Tibial artery (tissue), 4 donors: ENCODE data around the gene SNAP23.
A peak's percentile ranks its signal among the peaks of the same experiment; 100 is the strongest.
"Not testable (repeated sequence)": the region's sequence is repeated elsewhere in the genome, so short reads cannot be mapped to it uniquely, and the experiment has no call there.

Experiments
- DNase-seq, 2 donors: peaks; one replicate each; pipeline ENCODE4 v3.0.0-alpha.2; 2019
- H3K27ac ChIP-seq, 2 donors: fragments of 200-600 bp; sonication (generic) in 1 of 2; 1 replicate in 1 of 2; 2 replicates in 1 of 2; pipeline ENCODE4 v1.5.1; 2018 to 2019; ENCODE audit warnings: mild to moderate bottlenecking in 1 of 2
- H3K27me3 ChIP-seq, 2 donors: fragments of 200-600 bp; sonication (generic) in 1 of 2; one replicate each; pipeline versions ENCODE4 v1.5.1 to v1.6.0; 2016 to 2019
- H3K36me3 ChIP-seq, 3 donors: fragments of 200-600 bp; sonication (generic) in 2 of 3; one replicate each; pipeline ENCODE4 v1.5.1; 2016 to 2019; ENCODE audit warnings: mild to moderate bottlenecking in 2 of 3
- H3K4me1 ChIP-seq, 4 donors: fragments of 200-600 bp; sonication (generic) in 2 of 4; 1 replicate in 3 of 4; 2 replicates in 1 of 4; pipeline ENCODE4 v1.5.1; 2016 to 2019
- H3K4me3 ChIP-seq, 2 donors: fragments of 200-600 bp; sonication (generic) in 1 of 2; 1 replicate in 1 of 2; 2 replicates in 1 of 2; pipeline ENCODE4 v1.5.1; 2018 to 2019; ENCODE audit warnings: mild to moderate bottlenecking in 2 of 2
- H3K9me3 ChIP-seq, 3 donors: fragments of 200-600 bp; sonication (generic) in 1 of 3; one replicate each; pipeline ENCODE4 v1.5.1; 2016 to 2019
- CTCF ChIP-seq, 2 experiments: fragments of 200-600 bp in 1 of 2; fragments of 450-650 bp in 1 of 2; IDR thresholded peaks; one replicate each; pipeline ENCODE4 v1.5.1; 2017 to 2019; ENCODE audit warnings: antibody characterized with exemption in 2 of 2, mild to moderate bottlenecking in 1 of 2, moderate library complexity in 1 of 2
- intact Hi-C: fragments of 100-400 bp; cut with DNase I; formaldehyde crosslinking; loops from one replicate; pipeline ENCODE4 v1.15.0; 2023; ENCODE audit warnings: low total_unique reads

Gene SNAP23

GRCh38 chr15:42549032-42549491, 53.6 kb downstream of the SNAP23 start:
- no peaks in the 10 kb centered on the region for H3K9me3 ChIP-seq
- no peaks in the 10 kb centered on the region for H3K27me3 ChIP-seq
- no peak for DNase-seq
- TF ChIP-seq CTCF (IDR thresholded peaks at IDR 0.05) = no peak
- peak overlapping the region; percentile 88 to 89 for H3K27ac ChIP-seq
- peaks cover 0 to 24% (median 9%) of the 10 kb centered on the region in 4 donors for H3K4me1 ChIP-seq
- peaks cover 0 to 11% (median 10%) of the 10 kb centered on the region in 3 donors for H3K36me3 ChIP-seq
- intact Hi-C loops = no loop called here
- peak overlapping the region; percentile 91 for H3K4me3 ChIP-seq

- Histone ChIP-seq H3K4me1 (peaks cover 0 to 24% (median 9%) of the 10 kb centered on the region in 4 donors), H3K27me3 (no peaks in the 10 kb centered on the region), H3K4me3 (peak overlapping the region; percentile 91), H3K36me3 (peaks cover 0 to 3% (median 2%) of the 10 kb centered on the region in 3 donors), H3K9me3 (no peaks in the 10 kb centered on the region), H3K27ac (peak overlapping the region; percentile 88 to 89)
- TF ChIP-seq CTCF (IDR thresholded peaks at IDR 0.05) = no peak
- intact Hi-C loops = no loop called here
- DNase-seq = no peak
These were observed 54.4 kb downstream of the SNAP23 start for GRCh38 chr15:42549741-42550392.

GRCh38 chr15:42553554-42553953, 58.1 kb downstream of the SNAP23 start:
- no peaks in the 10 kb centered on the region for H3K9me3 ChIP-seq
- TF ChIP-seq CTCF (IDR thresholded peaks at IDR 0.05) = no peak
- H3K27me3 ChIP-seq = no peaks in the 10 kb centered on the region
- no peak overlapping the region for H3K27ac ChIP-seq
- H3K4me1 ChIP-seq = peaks cover 0 to 8% (median 0%) of the 10 kb centered on the region in 4 donors
- H3K36me3 ChIP-seq = peaks cover 0 to 6% (median 4%) of the 10 kb centered on the region in 3 donors
- intact Hi-C loops = no loop called here
- no peak overlapping the region for H3K4me3 ChIP-seq
- no peak for DNase-seq

GRCh38 chr15:42556550-42557207, 61.2 kb downstream of the SNAP23 start:
- DNase-seq, intact Hi-C loops, H3K27me3 ChIP-seq, H3K27ac ChIP-seq, H3K9me3 ChIP-seq, H3K4me3 ChIP-seq, H3K4me1 ChIP-seq: not testable (repeated sequence)
- H3K36me3 ChIP-seq = peaks cover under 1 to 37% (median 34%) of the 10 kb centered on the region in 3 donors

- intact Hi-C loops = no loop called here
- no peak overlapping the region for H3K27ac ChIP-seq
- no peak for TF ChIP-seq CTCF (IDR thresholded peaks at IDR 0.05)
These were observed 63.3 kb downstream of the SNAP23 start for GRCh38 chr15:42558739-42559138.

More at GRCh38 chr15:42558739-42559138, 63.3 kb downstream of the SNAP23 start:
- DNase-seq = no peak
- H3K36me3 ChIP-seq = peaks cover 13 to 58% (median 53%) of the 10 kb centered on the region in 3 donors
- no peaks in the 10 kb centered on the region for H3K4me1 ChIP-seq
- no peaks in the 10 kb centered on the region for H3K9me3 ChIP-seq
- H3K27me3 ChIP-seq = no peaks in the 10 kb centered on the region
- no peak overlapping the region for H3K4me3 ChIP-seq
